GM19351 (cell line): ENCODE data around the gene OR6C70.

Source experiments
- ATAC-seq: cut with Tn5 transposase; IDR thresholded peaks from one replicate; pipeline ENCODE4 v1.9.1; 2021; ENCODE audit warnings: mild to moderate bottlenecking, moderate library complexity; ENCODE audit not compliant: unreplicated experiment

Gene OR6C70

DNA sequence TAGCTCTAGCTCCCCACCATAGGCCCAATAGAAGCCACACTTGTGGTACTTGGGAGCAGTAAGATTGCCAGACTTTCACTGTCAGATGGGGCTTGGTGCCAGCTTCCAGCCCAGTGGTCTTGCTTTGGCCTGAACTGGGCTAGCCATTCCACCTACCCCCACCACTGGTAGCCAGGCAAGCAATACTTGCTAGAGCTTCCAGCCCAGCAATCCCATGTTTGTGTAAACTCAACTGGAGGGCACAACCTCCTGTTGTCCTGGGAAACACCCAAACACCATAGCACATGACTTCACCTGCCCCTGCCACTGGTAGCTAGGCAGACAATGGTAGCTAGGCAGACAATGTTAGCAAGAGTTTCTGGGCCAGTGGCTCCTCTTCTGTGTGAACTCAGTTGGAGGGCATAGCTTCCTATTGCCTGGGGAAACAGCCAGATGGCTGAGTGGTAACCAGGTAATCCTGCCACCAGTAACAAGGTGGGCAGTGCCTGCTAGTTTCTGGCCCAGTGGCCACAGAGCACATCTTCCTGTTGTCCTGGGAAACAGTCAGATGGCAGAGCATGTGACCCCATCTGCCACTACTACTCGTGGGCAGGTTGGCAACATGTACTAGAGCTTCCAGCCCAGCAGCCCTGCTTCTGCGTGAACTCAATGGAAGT lies 49.5 kb downstream of the OR6C70 start:
- ATAC-seq: no peak
